Left ventricle myocardium inferior (tissue), 1 donor: Measurements from ENCODE around the gene CD46. TPM values are rescaled to one million over a fixed set of nuclear protein-coding genes. Genes with fewer than 3 reads are reported as not detected.
"Not testable (repeated sequence)": the region's sequence is repeated elsewhere in the genome, so short reads cannot be mapped to it uniquely, and the experiment has no call there.

Experiments
- DNase-seq: peaks from one replicate; pipeline ENCODE4 v3.0.0-alpha.2; 2020
- H3K27ac ChIP-seq: fragments of 200-600 bp; replicated peaks from 2 replicates; pipeline ENCODE4 v1.8.0; 2021
- H3K27me3 ChIP-seq: fragments of 200-600 bp; 2 replicates; pipeline ENCODE4 v1.8.0; 2021; ENCODE audit warnings: low read depth
- H3K36me3 ChIP-seq: fragments of 200-600 bp; 2 replicates; pipeline ENCODE4 v1.8.0; 2021
- H3K4me1 ChIP-seq: fragments of 200-600 bp; 2 replicates; pipeline ENCODE4 v1.8.0; 2021
- H3K4me3 ChIP-seq: fragments of 200-600 bp; 2 replicates; pipeline ENCODE4 v1.8.0; 2021; ENCODE audit warnings: mild to moderate bottlenecking, moderate library complexity
- H3K9me3 ChIP-seq: fragments of 200-600 bp; replicated peaks from 2 replicates; pipeline ENCODE4 v1.8.0; 2021
- CTCF ChIP-seq: fragments of 200-600 bp; IDR thresholded peaks from 2 replicates; pipeline ENCODE4 v1.8.0; 2021; ENCODE audit warnings: antibody characterized with exemption, mild to moderate bottlenecking, borderline replicate concordance
- intact Hi-C: fragments of 100-400 bp; cut with micrococcal nuclease; formaldehyde crosslinking; loops from one replicate; pipeline ENCODE4 v1.11.0; 2022
- total RNA-seq: library from RNA; stranded (reverse); fragmentation: NEBNext Ultra II Directional; extraction: Animal tissue kit (Norgen Biotek cat#: 25700); gene quantifications from one replicate; pipeline ENCODE4 v1.2.1, GENCODE V29; 2021
- donor health status: DM: no; HTN: yes; CAD: no; lungs with severe emphysema.

Gene CD46
- total RNA-seq, 1 donor from 2014 or later, result 105 TPM

GRCh38 chr1:207713529-207713928 is 38.3 kb upstream of the CD46 start:
- Histone ChIP-seq H3K27me3 (no peaks in the 10 kb centered on the region), H3K9me3 (no peaks in the 10 kb centered on the region), H3K27ac (no peak overlapping the region), H3K4me3 (no peak overlapping the region), H3K36me3 (no peaks in the 10 kb centered on the region), H3K4me1 (no peaks in the 10 kb centered on the region)
- DNase-seq, result no peak
- TF ChIP-seq CTCF, result no peak
- intact Hi-C loops, result no loop called here

DNA sequence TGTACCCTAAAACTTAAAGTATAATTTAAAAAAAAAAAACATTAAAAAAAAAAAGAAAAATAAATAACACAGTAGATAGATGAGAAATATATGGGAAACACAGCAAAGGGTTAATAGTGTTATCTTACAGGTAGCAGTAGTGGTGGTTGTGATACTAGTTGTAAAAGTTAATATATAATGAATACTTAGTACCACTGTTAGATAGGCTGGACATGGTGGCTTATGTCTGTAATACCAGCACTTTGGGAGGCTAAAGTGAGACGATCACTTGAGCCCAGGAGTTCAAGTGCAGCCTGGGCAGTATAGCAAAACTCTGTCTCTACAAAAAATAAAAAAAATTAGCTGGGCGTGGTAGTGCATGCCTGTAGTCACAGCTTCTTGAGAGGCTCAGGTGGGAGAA is 32.6 kb upstream of the CD46 start:
- TF ChIP-seq CTCF, result no peak
- H3K4me3 ChIP-seq, result no peak overlapping the region
- H3K27ac ChIP-seq, result no peak overlapping the region
- H3K27me3 ChIP-seq, result no peaks in the 10 kb centered on the region
- no peak for DNase-seq
- H3K36me3 ChIP-seq, result no peaks in the 10 kb centered on the region
- intact Hi-C loops, result no loop called here
- no peaks in the 10 kb centered on the region for H3K4me1 ChIP-seq
- H3K9me3 ChIP-seq, result peaks cover 6% of the 10 kb centered on the region

DNA sequence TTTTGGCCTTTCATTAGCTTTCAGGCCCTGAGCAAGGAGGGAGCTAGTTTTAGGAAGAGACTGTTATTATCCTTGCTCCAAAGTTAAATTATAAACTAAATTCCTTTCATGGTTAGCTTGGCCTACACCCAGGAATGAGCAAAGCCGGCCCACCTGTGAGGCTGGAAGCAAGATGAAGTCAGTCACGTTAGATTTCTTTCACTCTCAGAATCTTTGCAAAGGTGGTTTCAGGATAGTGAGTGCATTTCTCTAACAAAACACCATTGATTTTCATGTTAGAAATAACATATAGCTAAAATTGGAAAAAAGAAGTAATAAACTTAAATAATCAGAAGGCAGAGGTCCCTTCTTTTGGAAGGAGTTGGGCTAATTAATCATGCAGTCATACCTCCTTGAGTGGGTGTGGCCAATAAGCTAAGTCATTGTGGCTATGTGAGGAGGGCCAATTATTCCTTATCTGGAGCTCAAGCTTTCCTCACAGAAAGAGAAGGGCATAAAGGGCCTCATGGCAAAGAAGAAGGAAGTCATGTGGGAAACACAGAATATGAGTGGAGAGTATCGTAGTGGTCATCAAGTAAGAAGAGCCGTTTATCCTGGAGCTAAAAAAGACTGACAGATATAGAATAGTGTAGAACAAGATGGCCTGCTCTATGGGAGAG is 23.5 kb upstream of the CD46 start:
- H3K4me1 ChIP-seq, H3K27me3 ChIP-seq, intact Hi-C loops, H3K9me3 ChIP-seq, H3K27ac ChIP-seq, DNase-seq, H3K36me3 ChIP-seq, H3K4me3 ChIP-seq: not testable (repeated sequence)

DNA sequence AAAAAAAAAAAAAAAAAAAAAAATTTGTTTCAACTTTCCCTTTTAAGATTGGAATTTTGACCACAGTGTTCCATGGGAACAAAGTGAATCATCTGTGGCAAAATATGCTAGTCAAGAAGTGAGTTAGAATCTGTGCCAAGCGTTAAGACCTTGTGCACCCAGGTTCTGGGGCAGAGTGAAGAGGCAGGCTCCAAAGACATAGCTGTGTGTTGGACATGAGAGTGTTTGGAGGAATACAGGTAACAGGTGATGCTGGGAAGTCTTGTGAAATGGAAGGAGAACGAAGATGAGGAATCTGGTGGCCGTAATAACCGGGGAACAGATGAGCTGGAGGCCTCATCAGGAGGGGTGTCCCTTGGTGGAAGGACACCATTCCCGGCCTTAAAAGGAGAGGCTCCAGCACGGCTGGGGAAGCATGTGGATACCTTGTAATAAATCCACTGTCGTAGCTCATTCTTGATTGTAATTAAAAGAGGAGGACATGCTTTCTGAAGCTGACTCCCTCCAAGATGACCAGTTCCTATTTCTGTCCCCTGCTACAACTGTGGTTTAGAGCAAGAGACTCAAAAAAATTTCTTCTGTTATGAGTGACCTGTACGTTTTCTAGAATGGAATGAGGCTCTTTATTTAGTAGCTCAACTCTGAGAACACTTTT is 14.2 kb upstream of the CD46 start:
- H3K4me1 ChIP-seq, result not testable (repeated sequence)

GRCh38 chr1:207738158-207738659 is 13.6 kb upstream of the CD46 start:
- H3K9me3 ChIP-seq, DNase-seq, H3K36me3 ChIP-seq, H3K27ac ChIP-seq, H3K4me1 ChIP-seq, H3K27me3 ChIP-seq, intact Hi-C loops, H3K4me3 ChIP-seq: not testable (repeated sequence)

More for the DNA sequence above, 14.2 kb upstream of the CD46 start:
- H3K27me3 ChIP-seq, H3K4me3 ChIP-seq, H3K36me3 ChIP-seq, H3K9me3 ChIP-seq, intact Hi-C loops, DNase-seq, H3K27ac ChIP-seq: not testable (repeated sequence)

DNA sequence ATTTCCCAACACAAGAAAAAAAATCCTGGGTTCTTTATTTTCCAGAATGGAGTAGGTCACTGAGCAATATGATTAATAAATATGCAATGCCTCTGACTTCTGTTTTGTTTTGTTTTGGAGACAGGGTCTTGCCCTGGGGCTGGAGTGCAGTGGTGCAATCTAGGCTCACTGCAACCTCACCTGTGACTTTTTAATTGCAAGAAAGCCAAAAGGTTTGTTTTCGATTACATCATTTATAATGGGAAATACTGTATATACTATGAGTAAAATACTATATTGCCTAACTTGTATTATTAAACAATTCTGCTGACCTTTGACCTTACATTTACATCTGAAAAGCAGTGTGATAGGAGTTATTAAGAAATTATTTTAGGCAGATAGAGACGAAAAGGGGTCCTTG is 11.6 kb upstream of the CD46 start:
- H3K27ac ChIP-seq, result no peak overlapping the region
- no peaks in the 10 kb centered on the region for H3K36me3 ChIP-seq
- no peak overlapping the region for H3K4me3 ChIP-seq
- intact Hi-C loops, result no loop called here
- no peaks in the 10 kb centered on the region for H3K27me3 ChIP-seq
- DNase-seq, result no peak
- no peak for TF ChIP-seq CTCF
- no peaks in the 10 kb centered on the region for H3K9me3 ChIP-seq
- H3K4me1 ChIP-seq, result no peaks in the 10 kb centered on the region

DNA sequence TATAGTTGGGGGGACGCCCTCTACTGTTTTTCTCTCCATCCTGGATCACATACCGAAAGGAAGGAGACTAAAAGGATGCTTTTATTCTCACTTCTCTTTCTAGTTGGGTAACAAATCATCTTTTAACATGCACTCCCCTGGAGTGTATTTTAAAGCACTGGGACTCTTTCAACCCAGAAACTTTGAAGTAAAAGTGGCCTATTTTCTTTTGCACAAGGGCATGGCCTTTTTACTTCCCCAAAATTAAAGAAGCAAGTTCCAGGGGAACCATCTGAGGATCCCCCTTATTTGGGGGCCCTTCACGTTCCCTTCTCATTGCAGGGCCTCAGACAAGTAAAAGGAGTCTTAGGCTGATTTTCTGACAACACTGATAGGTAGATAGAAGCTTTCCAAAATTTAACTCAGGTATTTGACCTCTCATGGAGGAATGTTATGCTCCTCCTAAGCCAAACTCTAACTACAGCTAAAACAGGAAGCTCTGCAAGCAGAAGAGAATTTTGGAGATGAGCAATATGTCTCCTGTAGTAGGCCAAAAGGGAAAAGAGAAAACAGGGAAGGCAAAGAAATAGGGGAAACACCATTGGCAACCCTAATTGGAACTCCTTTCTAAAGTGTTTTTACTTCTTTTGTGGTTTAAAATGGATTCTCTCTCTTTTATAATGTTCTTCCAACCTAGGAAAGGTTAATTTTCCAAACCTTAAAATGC is 8.9 kb upstream of the CD46 start:
- Histone ChIP-seq H3K27ac (no peak overlapping the region), H3K9me3 (no peaks in the 10 kb centered on the region), H3K27me3 (no peaks in the 10 kb centered on the region), H3K4me1 (peaks cover 1% of the 10 kb centered on the region), H3K4me3 (no peak overlapping the region), H3K36me3 (no peaks in the 10 kb centered on the region)
- DNase-seq, result no peak
- TF ChIP-seq CTCF, result no peak
- intact Hi-C loops, result no loop called here
